Measurements from ENCODE around the gene TRMT44. TPM values are rescaled to one million over a fixed set of nuclear protein-coding genes. Genes with fewer than 3 reads are reported as not detected.
"Not testable (repeated sequence)": the region's sequence is repeated elsewhere in the genome, so short reads cannot be mapped to it uniquely, and the experiment has no call there.

Gene TRMT44
- total RNA-seq, 1 experiment from 2014 or later, result 21.8 TPM

DNA sequence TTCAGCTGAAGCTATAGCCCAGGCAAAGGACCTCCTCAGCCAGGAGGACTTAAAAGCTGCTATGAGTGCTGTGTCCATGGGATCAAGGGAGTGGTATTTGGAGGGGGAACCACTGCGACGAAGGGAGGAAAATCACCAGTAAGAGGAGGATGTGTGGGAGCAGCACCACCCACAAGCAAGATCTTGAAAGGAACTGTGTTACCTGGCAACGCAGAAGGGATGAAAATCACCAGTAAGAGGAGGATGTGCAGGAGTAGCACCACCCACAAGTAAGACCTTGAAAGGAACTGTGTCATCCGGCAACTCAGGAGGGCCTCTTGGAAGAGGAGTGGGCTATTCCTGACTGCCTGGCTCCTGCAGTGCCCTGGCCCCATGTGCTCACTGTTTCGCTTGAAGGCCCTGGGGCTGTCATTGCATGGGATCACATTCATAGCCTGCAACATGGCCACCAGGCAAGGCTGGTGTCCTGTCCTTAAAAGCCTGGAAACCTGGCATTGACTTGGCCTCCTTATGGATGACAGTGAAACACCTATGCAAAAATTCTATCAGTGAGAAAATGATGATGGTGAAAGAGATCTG, 48.3 kb downstream of the TRMT44 start:
- no peak overlapping the region for H3K4me3 ChIP-seq
- H3K27me3 ChIP-seq (replicated peaks), result no peaks in the 10 kb centered on the region
- H3K27ac ChIP-seq, result no peak overlapping the region
- DNase-seq (ENCODE audit: low read depth in 1 of 2, low spot score in 2 of 2), result no peak
- no peaks in the 10 kb centered on the region for H3K4me1 ChIP-seq (replicated peaks)
- H3K36me3 ChIP-seq, result no peaks in the 10 kb centered on the region
- H3K9me3 ChIP-seq (replicated peaks), result no peaks in the 10 kb centered on the region

DNA sequence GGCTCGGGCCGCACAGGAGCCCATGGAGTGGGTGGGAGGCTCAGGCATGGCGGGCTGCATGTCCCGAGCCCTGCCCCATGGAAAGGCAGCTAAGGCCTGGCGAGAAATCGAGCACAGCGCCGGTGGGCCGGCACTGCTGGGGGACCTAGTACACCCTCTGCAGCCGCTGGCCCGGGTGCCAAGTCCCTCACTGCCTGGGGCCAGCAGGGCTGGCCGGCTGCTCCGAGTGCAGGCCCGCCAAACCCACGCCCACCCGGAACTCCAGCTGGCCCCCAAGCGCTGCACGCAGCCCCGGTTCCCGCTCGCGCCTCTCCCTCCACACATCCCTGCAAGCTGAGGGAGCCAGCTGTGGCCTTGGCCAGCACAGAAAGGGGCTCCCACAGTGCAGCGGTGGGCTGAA, 50.9 kb downstream of the TRMT44 start:
- not testable (repeated sequence) for H3K4me1 ChIP-seq (replicated peaks); H3K4me3 ChIP-seq; H3K27me3 ChIP-seq (replicated peaks); H3K36me3 ChIP-seq; DNase-seq (ENCODE audit: low read depth in 1 of 2, low spot score in 2 of 2); H3K9me3 ChIP-seq (replicated peaks); H3K27ac ChIP-seq

- Histone ChIP-seq H3K4me3 (no peak overlapping the region), H3K36me3 (no peaks in the 10 kb centered on the region), H3K9me3 (replicated peaks) (no peaks in the 10 kb centered on the region), H3K4me1 (replicated peaks) (no peaks in the 10 kb centered on the region), H3K27me3 (replicated peaks) (no peaks in the 10 kb centered on the region), H3K27ac (no peak overlapping the region)
- no peak for DNase-seq (ENCODE audit: low read depth in 1 of 2, low spot score in 2 of 2)
Measured at GRCh38 chr4:8492174-8492573, 51.6 kb downstream of the TRMT44 start.

DNA sequence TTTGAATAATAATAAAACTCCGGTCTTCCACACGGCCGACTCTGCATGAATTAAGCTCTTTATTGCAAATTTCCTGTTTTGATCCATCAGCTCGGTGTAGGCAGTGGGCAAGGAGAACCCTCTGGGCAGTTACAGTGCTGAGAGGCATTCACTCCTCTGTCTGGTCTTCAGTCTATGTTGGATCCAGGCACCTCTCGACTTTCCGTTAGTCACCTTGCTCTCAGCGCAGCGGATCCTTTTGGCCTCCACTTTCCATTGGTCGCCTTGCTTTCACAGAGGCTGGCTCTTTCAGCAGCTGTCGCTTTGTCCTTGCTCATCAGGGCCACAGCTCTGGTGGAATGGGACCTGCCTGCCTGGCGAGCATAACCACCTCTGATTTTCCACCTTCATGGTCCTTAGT, 52.9 kb downstream of the TRMT44 start:
- H3K27ac ChIP-seq, result no peak overlapping the region
- no peaks in the 10 kb centered on the region for H3K27me3 ChIP-seq (replicated peaks)
- no peak overlapping the region for H3K4me3 ChIP-seq
- H3K36me3 ChIP-seq, result no peaks in the 10 kb centered on the region
- no peak for DNase-seq (ENCODE audit: low read depth in 1 of 2, low spot score in 2 of 2)
- no peaks in the 10 kb centered on the region for H3K9me3 ChIP-seq (replicated peaks)
- no peaks in the 10 kb centered on the region for H3K4me1 ChIP-seq (replicated peaks)

DNA sequence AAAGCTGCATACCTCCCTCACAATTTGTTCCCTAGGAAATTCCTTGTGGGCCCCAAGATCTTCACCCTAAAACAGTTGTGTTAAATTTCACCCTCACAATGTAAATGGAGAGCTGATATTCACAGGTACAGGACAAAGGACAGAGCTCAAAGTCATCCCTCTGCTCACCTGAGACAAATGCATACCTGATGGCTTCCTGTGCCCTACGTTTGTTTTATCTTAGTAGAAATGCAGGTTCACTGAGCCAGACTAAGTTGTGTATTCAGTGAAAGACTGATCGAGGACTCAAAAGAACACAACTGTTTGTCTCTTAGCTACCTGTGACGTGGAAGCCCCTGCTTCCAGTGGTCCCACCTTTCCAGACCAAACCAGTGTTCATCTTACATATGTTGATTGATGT, 53.6 kb downstream of the TRMT44 start:
- H3K27ac ChIP-seq, result no peak overlapping the region
- H3K4me1 ChIP-seq (replicated peaks), result no peaks in the 10 kb centered on the region
- H3K27me3 ChIP-seq (replicated peaks), result no peaks in the 10 kb centered on the region
- no peak overlapping the region for H3K4me3 ChIP-seq
- H3K36me3 ChIP-seq, result no peaks in the 10 kb centered on the region
- H3K9me3 ChIP-seq (replicated peaks), result no peaks in the 10 kb centered on the region
- DNase-seq (ENCODE audit: low read depth in 1 of 2, low spot score in 2 of 2), result no peak

DNA sequence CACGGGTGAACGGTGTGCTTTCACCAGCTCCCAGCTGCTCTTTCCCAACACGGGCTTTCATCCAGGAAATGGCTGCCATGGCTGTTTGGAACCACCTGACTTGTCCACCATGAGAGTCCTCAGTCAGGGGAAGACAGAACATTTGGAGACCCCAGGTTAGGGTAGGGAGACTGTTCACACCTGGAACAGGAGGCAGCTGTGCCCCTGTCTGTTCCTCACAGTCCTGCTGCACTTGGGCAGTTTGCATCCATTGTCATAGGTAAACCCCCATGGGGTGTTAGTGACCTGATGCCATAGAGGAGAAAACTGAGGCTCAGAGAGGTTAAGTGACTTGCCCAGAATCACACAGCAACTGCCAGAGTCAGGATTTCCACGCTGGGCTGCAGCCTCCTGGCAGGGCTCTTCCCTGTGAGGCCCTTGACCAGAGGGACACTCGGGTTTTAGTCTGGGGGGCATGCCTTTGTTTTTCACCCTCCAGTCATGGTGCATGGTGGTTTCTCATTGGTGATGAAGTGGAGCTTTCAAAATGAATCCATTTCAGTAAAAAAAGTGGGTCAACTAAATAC, 54.5 kb downstream of the TRMT44 start:
- H3K27me3 ChIP-seq (replicated peaks), result no peaks in the 10 kb centered on the region
- H3K36me3 ChIP-seq, result no peaks in the 10 kb centered on the region
- no peak for DNase-seq (ENCODE audit: low read depth in 1 of 2, low spot score in 2 of 2)
- no peak overlapping the region for H3K27ac ChIP-seq
- no peaks in the 10 kb centered on the region for H3K4me1 ChIP-seq (replicated peaks)
- no peaks in the 10 kb centered on the region for H3K9me3 ChIP-seq (replicated peaks)
- no peak overlapping the region for H3K4me3 ChIP-seq

GRCh38 chr4:8495803-8496202, 55.2 kb downstream of the TRMT44 start:
- Histone ChIP-seq H3K27ac (no peak overlapping the region), H3K27me3 (replicated peaks) (no peaks in the 10 kb centered on the region), H3K36me3 (no peaks in the 10 kb centered on the region), H3K9me3 (replicated peaks) (no peaks in the 10 kb centered on the region), H3K4me3 (no peak overlapping the region), H3K4me1 (replicated peaks) (no peaks in the 10 kb centered on the region)
- DNase-seq (ENCODE audit: low read depth in 1 of 2, low spot score in 2 of 2), result no peak

DNA sequence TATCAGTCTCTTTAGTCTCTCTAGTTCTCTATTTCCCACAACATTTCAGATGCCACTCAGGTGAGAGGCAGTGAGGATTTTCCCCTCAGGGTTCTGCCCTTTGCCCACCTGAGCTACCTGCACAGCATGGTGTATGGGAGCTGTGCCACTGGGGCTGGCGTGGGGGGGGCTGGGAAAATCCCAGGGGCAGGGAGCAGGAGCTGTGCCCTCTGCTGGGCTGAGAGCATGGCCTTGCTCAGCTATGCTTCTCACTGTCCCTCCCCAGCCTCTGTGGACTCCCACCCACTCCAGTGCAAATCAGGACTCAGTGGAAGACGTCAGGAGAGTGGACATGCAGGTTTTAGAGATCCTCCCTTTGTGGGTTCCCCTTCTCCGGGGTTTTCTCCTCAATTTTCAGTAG, 57.2 kb downstream of the TRMT44 start:
- DNase-seq (ENCODE audit: low read depth in 1 of 2, low spot score in 2 of 2), result no peak
- Histone ChIP-seq H3K27ac (no peak overlapping the region), H3K36me3 (no peaks in the 10 kb centered on the region), H3K4me1 (replicated peaks) (peaks cover 3% of the 10 kb centered on the region; the same call in 1 of the 2 replicates), H3K4me3 (no peak overlapping the region), H3K27me3 (replicated peaks) (no peaks in the 10 kb centered on the region), H3K9me3 (replicated peaks) (no peaks in the 10 kb centered on the region)

GRCh38 chr4:8500966-8501365, 60.4 kb downstream of the TRMT44 start:
- no peak overlapping the region for H3K27ac ChIP-seq
- H3K4me1 ChIP-seq (replicated peaks), result peaks cover 4% of the 10 kb centered on the region; the same call in 1 of the 2 replicates
- no peak overlapping the region for H3K4me3 ChIP-seq
- no peak for DNase-seq (ENCODE audit: low read depth in 1 of 2, low spot score in 2 of 2)
- H3K36me3 ChIP-seq, result no peaks in the 10 kb centered on the region
- no peaks in the 10 kb centered on the region for H3K9me3 ChIP-seq (replicated peaks)
- no peaks in the 10 kb centered on the region for H3K27me3 ChIP-seq (replicated peaks)

GRCh38 chr4:8501781-8502180, 61.2 kb downstream of the TRMT44 start:
- Histone ChIP-seq H3K36me3 (no peaks in the 10 kb centered on the region), H3K27ac (no peak overlapping the region), H3K27me3 (replicated peaks) (no peaks in the 10 kb centered on the region), H3K4me1 (replicated peaks) (peaks cover 4% of the 10 kb centered on the region; the same call in 1 of the 2 replicates), H3K9me3 (replicated peaks) (no peaks in the 10 kb centered on the region), H3K4me3 (no peak overlapping the region)
- DNase-seq (ENCODE audit: low read depth in 1 of 2, low spot score in 2 of 2), result no peak

- H3K27ac ChIP-seq, result no peak overlapping the region
- no peak for DNase-seq (ENCODE audit: low read depth in 1 of 2, low spot score in 2 of 2)
- peaks cover 6% of the 10 kb centered on the region for H3K4me1 ChIP-seq (replicated peaks)
- no peaks in the 10 kb centered on the region for H3K36me3 ChIP-seq
- H3K27me3 ChIP-seq (replicated peaks), result no peaks in the 10 kb centered on the region
- no peaks in the 10 kb centered on the region for H3K9me3 ChIP-seq (replicated peaks)
- H3K4me3 ChIP-seq, result no peak overlapping the region
Measured at GRCh38 chr4:8502371-8502770, 61.8 kb downstream of the TRMT44 start.

GRCh38 chr4:8502836-8503585, 62.4 kb downstream of the TRMT44 start:
- no peak overlapping the region for H3K27ac ChIP-seq
- no peaks in the 10 kb centered on the region for H3K36me3 ChIP-seq
- peaks cover 8% of the 10 kb centered on the region for H3K4me1 ChIP-seq (replicated peaks)
- no peaks in the 10 kb centered on the region for H3K9me3 ChIP-seq (replicated peaks)
- H3K4me3 ChIP-seq, result no peak overlapping the region
- DNase-seq (ENCODE audit: low read depth in 1 of 2, low spot score in 2 of 2), result no peak
- H3K27me3 ChIP-seq (replicated peaks), result no peaks in the 10 kb centered on the region

- Histone ChIP-seq H3K36me3 (no peaks in the 10 kb centered on the region), H3K4me1 (replicated peaks) (peaks cover 8% of the 10 kb centered on the region), H3K4me3 (no peak overlapping the region), H3K9me3 (replicated peaks) (no peaks in the 10 kb centered on the region), H3K27ac (no peak overlapping the region), H3K27me3 (replicated peaks) (no peaks in the 10 kb centered on the region)
- DNase-seq (ENCODE audit: low read depth in 1 of 2, low spot score in 2 of 2), result no peak
Measured at GRCh38 chr4:8503801-8504200, 63.2 kb downstream of the TRMT44 start.

GRCh38 chr4:8504279-8505007, 63.9 kb downstream of the TRMT44 start:
- H3K27ac ChIP-seq, result no peak overlapping the region
- H3K36me3 ChIP-seq, result no peaks in the 10 kb centered on the region
- no peaks in the 10 kb centered on the region for H3K9me3 ChIP-seq (replicated peaks)
- no peaks in the 10 kb centered on the region for H3K27me3 ChIP-seq (replicated peaks)
- no peak for DNase-seq (ENCODE audit: low read depth in 1 of 2, low spot score in 2 of 2)
- H3K4me3 ChIP-seq, result no peak overlapping the region
- peaks cover 8% of the 10 kb centered on the region for H3K4me1 ChIP-seq (replicated peaks)
